Ishikawa (cell line): ENCODE data around the gene SERPIND1.

ENCODE experiments used
- CEBPB ChIP-seq: IDR thresholded peaks from 2 replicates; pipeline ENCODE4 v1.6.1; 2012
- CREB1 ChIP-seq: IDR thresholded peaks from 2 replicates; pipeline ENCODE4 v1.6.1; 2012; ENCODE audit warnings: low read depth
- EGR1 ChIP-seq: IDR thresholded peaks from 2 replicates; pipeline ENCODE4 v1.6.1; 2012
- EP300 ChIP-seq: IDR thresholded peaks from 2 replicates; pipeline ENCODE4 v1.6.1; 2012; ENCODE audit warnings: borderline replicate concordance
- FOXM1 ChIP-seq: IDR thresholded peaks from 2 replicates; pipeline ENCODE4 v1.6.1; 2012; ENCODE audit warnings: low read depth, borderline replicate concordance
- MAX ChIP-seq: IDR thresholded peaks from 2 replicates; pipeline ENCODE4 v1.6.1; 2012
- NFIC ChIP-seq: IDR thresholded peaks from 2 replicates; pipeline ENCODE4 v1.6.1; 2012
- RAD21 ChIP-seq: IDR thresholded peaks from 2 replicates; pipeline ENCODE4 v1.6.1; 2012; ENCODE audit warnings: low read depth
- REST ChIP-seq: IDR thresholded peaks from 2 replicates; pipeline ENCODE4 v1.6.1; 2012; ENCODE audit warnings: low read depth, mild to moderate bottlenecking
- TAF1 ChIP-seq: IDR thresholded peaks from 2 replicates; pipeline ENCODE4 v1.6.1; 2012; ENCODE audit warnings: low read depth, mild to moderate bottlenecking
- TCF12 ChIP-seq: IDR thresholded peaks from 2 replicates; pipeline ENCODE4 v1.6.1; 2012; ENCODE audit warnings: low read depth
- TEAD4 ChIP-seq: IDR thresholded peaks from 2 replicates; pipeline ENCODE4 v1.6.1; 2012
- USF1 ChIP-seq: IDR thresholded peaks from 2 replicates; pipeline ENCODE4 v1.6.1; 2012
- YY1 ChIP-seq: IDR thresholded peaks from 2 replicates; pipeline ENCODE4 v1.6.1; 2012; ENCODE audit warnings: low read depth

GRCh38 chr22:20802452-20802851 lies 28.5 kb downstream of the SERPIND1 start:
- no peak for TF ChIP-seq CREB1
- no peak for TF ChIP-seq MAX
- no peak for TF ChIP-seq RAD21
- TF ChIP-seq TCF12 = no peak
- TF ChIP-seq TEAD4 = no peak
- TF ChIP-seq REST = no peak
- TF ChIP-seq EP300 = no peak
- no peak for TF ChIP-seq CEBPB
- no peak for TF ChIP-seq YY1
- TF ChIP-seq TAF1 = no peak
- TF ChIP-seq EGR1 = no peak
- TF ChIP-seq FOXM1 = no peak
- no peak for TF ChIP-seq NFIC
- no peak for TF ChIP-seq USF1
